ENCODE measurements around the gene CRYBG1. TPM values are rescaled to one million over a fixed set of nuclear protein-coding genes. Genes with fewer than 3 reads are reported as not detected.

Gene CRYBG1
- total and polyA plus RNA-seq, 2 of the 13 experiments (the other 11 are each of a cell fraction or from before 2014, with no cell fraction given): 10.1 to 21.9 TPM

GRCh38 chr6:106512048-106512967 is 151.8 kb downstream of the CRYBG1 start (continued):
- TF ChIP-seq HIVEP1 (CRISPR knock-in tag; IDR thresholded peaks at IDR 0.05) (peak; percentile 77), STAT5B (CRISPR knock-in tag; IDR thresholded peaks at IDR 0.05) (0 out of 2 replicates have a peak, but pooled peaks have one; percentile 23), FOXK2 (IDR thresholded peaks at IDR 0.05) (no peak), HNRNPLL (IDR thresholded peaks at IDR 0.05; ENCODE audit: low read depth, low read length, poor library complexity, severe bottlenecking) (peak; percentile 70), ARNTL (CRISPR knock-in tag; IDR thresholded peaks at IDR 0.05) (no peak; the same call in 1 of the 2 replicates), MTF1 (CRISPR knock-in tag; IDR thresholded peaks at IDR 0.05) (no peak), NR0B2 (CRISPR knock-in tag; IDR thresholded peaks at IDR 0.05) (peak; percentile 79; the same call in 1 of the 2 replicates), GZF1 (CRISPR knock-in tag; IDR thresholded peaks at IDR 0.05) (0 out of 2 replicates have a peak, but pooled peaks have one; percentile 21), ZBTB7B (CRISPR knock-in tag; IDR thresholded peaks at IDR 0.05) (peak; percentile 15), ZNF30 (CRISPR knock-in tag; IDR thresholded peaks at IDR 0.05) (peak; percentile 61; the same call in 1 of the 2 replicates), ZNF878 (CRISPR knock-in tag; IDR thresholded peaks at IDR 0.05) (no peak; the same call in 1 of the 2 replicates), SATB2 (CRISPR knock-in tag; IDR thresholded peaks at IDR 0.05) (peak; percentile 40; the same call in 1 of the 2 replicates), ZNF253 (CRISPR knock-in tag; IDR thresholded peaks at IDR 0.05; ENCODE audit: borderline replicate concordance) (0 out of 2 replicates have a peak, but pooled peaks have one; percentile 23), ZNF619 (CRISPR knock-in tag; IDR thresholded peaks at IDR 0.05) (no peak), KLF16 (CRISPR knock-in tag; IDR thresholded peaks at IDR 0.05) (peak in 1 of 2 experiments; percentile 67; a peak in 2 of 4 replicates), HOXA5 (CRISPR knock-in tag; IDR thresholded peaks at IDR 0.05) (0 out of 2 replicates have a peak, but pooled peaks have one; percentile 40)
- TF ChIP-seq, protein P1, sequence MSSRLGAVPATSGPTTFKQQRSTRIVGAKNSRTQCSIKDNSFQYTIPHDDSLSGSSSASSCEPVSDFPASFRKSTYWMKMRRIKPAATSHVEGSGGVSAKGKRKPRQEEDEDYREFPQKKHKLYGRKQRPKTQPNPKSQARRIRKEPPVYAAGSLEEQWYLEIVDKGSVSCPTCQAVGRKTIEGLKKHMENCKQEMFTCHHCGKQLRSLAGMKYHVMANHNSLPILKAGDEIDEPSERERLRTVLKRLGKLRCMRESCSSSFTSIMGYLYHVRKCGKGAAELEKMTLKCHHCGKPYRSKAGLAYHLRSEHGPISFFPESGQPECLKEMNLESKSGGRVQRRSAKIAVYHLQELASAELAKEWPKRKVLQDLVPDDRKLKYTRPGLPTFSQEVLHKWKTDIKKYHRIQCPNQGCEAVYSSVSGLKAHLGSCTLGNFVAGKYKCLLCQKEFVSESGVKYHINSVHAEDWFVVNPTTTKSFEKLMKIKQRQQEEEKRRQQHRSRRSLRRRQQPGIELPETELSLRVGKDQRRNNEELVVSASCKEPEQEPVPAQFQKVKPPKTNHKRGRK (CRISPR knock-in tag; IDR thresholded peaks at IDR 0.05): no peak
- TF ChIP-seq, protein P2, sequence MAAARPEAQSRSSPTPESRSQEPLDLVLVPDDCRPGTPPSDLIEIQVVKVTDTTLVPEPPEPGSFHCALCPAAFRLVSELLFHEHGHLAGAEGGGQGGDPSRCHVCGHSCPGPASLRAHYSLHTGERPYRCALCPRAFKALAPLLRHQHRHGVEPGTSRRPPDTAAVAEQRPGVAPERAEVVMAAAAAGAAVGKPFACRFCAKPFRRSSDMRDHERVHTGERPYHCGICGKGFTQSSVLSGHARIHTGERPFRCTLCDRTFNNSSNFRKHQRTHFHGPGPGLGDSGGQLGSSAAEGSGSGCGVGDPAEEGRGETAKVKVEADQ (CRISPR knock-in tag; IDR thresholded peaks at IDR 0.05; ENCODE audit: borderline replicate concordance): peak; percentile 65; the same call in 1 of the 2 replicates
- TF ChIP-seq, protein P3, sequence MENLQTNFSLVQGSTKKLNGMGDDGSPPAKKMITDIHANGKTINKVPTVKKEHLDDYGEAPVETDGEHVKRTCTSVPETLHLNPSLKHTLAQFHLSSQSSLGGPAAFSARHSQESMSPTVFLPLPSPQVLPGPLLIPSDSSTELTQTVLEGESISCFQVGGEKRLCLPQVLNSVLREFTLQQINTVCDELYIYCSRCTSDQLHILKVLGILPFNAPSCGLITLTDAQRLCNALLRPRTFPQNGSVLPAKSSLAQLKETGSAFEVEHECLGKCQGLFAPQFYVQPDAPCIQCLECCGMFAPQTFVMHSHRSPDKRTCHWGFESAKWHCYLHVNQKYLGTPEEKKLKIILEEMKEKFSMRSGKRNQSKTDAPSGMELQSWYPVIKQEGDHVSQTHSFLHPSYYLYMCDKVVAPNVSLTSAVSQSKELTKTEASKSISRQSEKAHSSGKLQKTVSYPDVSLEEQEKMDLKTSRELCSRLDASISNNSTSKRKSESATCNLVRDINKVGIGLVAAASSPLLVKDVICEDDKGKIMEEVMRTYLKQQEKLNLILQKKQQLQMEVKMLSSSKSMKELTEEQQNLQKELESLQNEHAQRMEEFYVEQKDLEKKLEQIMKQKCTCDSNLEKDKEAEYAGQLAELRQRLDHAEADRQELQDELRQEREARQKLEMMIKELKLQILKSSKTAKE (CRISPR knock-in tag; IDR thresholded peaks at IDR 0.05; ENCODE audit: borderline replicate concordance): peak; percentile 43
- TF ChIP-seq, protein P4, sequence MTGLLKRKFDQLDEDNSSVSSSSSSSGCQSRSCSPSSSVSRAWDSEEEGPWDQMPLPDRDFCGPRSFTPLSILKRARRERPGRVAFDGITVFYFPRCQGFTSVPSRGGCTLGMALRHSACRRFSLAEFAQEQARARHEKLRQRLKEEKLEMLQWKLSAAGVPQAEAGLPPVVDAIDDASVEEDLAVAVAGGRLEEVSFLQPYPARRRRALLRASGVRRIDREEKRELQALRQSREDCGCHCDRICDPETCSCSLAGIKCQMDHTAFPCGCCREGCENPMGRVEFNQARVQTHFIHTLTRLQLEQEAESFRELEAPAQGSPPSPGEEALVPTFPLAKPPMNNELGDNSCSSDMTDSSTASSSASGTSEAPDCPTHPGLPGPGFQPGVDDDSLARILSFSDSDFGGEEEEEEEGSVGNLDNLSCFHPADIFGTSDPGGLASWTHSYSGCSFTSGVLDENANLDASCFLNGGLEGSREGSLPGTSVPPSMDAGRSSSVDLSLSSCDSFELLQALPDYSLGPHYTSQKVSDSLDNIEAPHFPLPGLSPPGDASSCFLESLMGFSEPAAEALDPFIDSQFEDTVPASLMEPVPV (CRISPR knock-in tag; IDR thresholded peaks at IDR 0.05): peak; percentile 75
- TF ChIP-seq, protein P5, sequence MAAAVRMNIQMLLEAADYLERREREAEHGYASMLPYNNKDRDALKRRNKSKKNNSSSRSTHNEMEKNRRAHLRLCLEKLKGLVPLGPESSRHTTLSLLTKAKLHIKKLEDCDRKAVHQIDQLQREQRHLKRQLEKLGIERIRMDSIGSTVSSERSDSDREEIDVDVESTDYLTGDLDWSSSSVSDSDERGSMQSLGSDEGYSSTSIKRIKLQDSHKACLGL (CRISPR knock-in tag; IDR thresholded peaks at IDR 0.05): peak; percentile 71
